Calu3 (cell line): ENCODE measurements around the gene MPC1. TPM values are rescaled to one million over a fixed set of nuclear protein-coding genes. Genes with fewer than 3 reads are reported as not detected.

Experiments used
- BruUV-seq: library from RNA; stranded (reverse); fragments of 400-500 nt; replicated peaks from 2 replicates; lab custom pipeline; 2021; lab: Mats Ljungman, UMichigan
- CTCF ChIA-PET: fragments of 300-600 bp; sonication (Branson Sonifier 250); formaldehyde crosslinking; loops from one replicate; lab custom pipeline; 2022; ENCODE audit warnings: antibody characterized with exemption; lab: Charles Lee
- DNase-seq: peaks from one replicate; pipeline ENCODE4 v3.0.0; 2022
- H3K27ac Mint-ChIP-seq: one replicate; pipeline ENCODE4 v1.8.0; 2022; ENCODE audit warnings: mixed read lengths; ENCODE audit not compliant: unreplicated experiment
- H3K27me3 Mint-ChIP-seq: one replicate; pipeline ENCODE4 v1.8.0; 2022; ENCODE audit warnings: mixed read lengths; ENCODE audit not compliant: unreplicated experiment
- H3K36me3 Mint-ChIP-seq: one replicate; pipeline ENCODE4 v1.8.0; 2022; ENCODE audit warnings: mild to moderate bottlenecking, moderate library complexity, mixed read lengths; ENCODE audit not compliant: insufficient read depth, unreplicated experiment
- H3K4me1 Mint-ChIP-seq: one replicate; pipeline ENCODE4 v1.8.0; 2022; ENCODE audit warnings: mild to moderate bottlenecking, low read depth, mixed read lengths; ENCODE audit not compliant: unreplicated experiment
- H3K4me3 Mint-ChIP-seq: one replicate; pipeline ENCODE4 v1.8.0; 2022; ENCODE audit warnings: mild to moderate bottlenecking, low read depth, moderate library complexity, mixed read lengths; ENCODE audit not compliant: unreplicated experiment
- H3K9me3 Mint-ChIP-seq: one replicate; pipeline ENCODE4 v1.8.0; 2022; ENCODE audit warnings: low read depth, mixed read lengths; ENCODE audit not compliant: unreplicated experiment
- CTCF ChIP-seq: fragments of 200-600 bp; IDR thresholded peaks from one replicate; pipeline ENCODE4 v1.8.0; 2022; ENCODE audit warnings: antibody characterized with exemption; ENCODE audit not compliant: unreplicated experiment
- intact Hi-C: fragments of 100-400 bp; cut with micrococcal nuclease; formaldehyde crosslinking; loops from one replicate; pipeline ENCODE4 v1.10.0; 2022; ENCODE audit not compliant: unreplicated experiment
- total RNA-seq: library from RNA; stranded (reverse); gene quantifications from 2 replicates; pipeline ENCODE4 v1.2.3, GENCODE V29; 2022

Gene MPC1
- total RNA-seq, 1 experiment from 2014 or later, result 48.9 TPM

DNA sequence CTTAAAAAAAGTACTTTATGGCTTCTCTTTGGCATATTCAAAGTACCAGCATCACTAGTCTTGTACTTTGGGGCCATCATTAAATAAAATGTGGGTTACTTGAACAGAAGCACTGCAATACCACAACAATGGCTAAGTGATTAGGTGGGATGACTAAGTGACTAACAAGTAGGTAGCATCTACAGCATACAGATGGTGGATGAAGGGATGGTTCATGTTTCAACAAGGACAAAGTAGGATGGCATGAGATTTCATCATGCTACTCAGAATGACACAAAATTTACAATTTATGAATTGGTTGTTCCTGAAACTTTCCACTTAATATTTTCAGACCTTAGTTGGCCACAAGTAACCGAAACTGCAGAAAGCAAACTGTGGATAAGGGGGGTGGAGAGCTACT, 7.7 kb downstream of the MPC1 start:
- Mint-ChIP-seq H3K9me3 (no peaks in the 10 kb centered on the region), H3K36me3 (no peaks in the 10 kb centered on the region), H3K4me1 (no peaks in the 10 kb centered on the region), H3K4me3 (no peak overlapping the region), H3K27me3 (no peaks in the 10 kb centered on the region), H3K27ac (no peak overlapping the region)
- BruUV-seq, result no TSS peak
- DNase-seq, result no peak
- intact Hi-C loops, result no loop called here
- TF ChIP-seq CTCF, result no peak
- CTCF ChIA-PET, result interaction anchor here (1.2 kb wide), 1 partner anchor 20 kb away, joined by 3 read pairs; no protein-coding TSS in a partner anchor

DNA sequence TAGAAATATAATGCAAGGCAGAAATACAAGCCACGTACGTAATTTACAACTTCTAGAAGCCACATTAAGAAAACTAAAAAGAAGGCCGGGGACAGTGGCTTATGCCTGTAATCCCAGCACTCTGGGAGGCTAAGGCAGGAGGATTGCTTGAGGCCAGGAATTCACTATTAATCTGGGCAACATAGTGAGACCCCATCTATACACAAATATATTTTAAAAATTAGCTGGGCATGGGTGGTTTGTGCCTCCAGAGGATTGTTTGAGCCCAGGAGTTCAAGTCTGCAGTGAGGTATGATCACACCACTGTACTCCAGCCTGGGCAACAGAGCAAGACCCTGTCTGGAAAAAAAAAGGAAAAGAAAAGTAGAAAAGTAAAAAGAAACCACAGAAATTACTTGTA, 12.3 kb downstream of the MPC1 start:
- no peaks in the 10 kb centered on the region for H3K36me3 Mint-ChIP-seq
- no TSS peak for BruUV-seq
- no peak overlapping the region for H3K27ac Mint-ChIP-seq
- TF ChIP-seq CTCF, result no peak
- no peak overlapping the region for H3K4me3 Mint-ChIP-seq
- no peaks in the 10 kb centered on the region for H3K27me3 Mint-ChIP-seq
- CTCF ChIA-PET, result no interaction called here
- intact Hi-C loops, result no loop called here
- no peaks in the 10 kb centered on the region for H3K4me1 Mint-ChIP-seq
- no peak for DNase-seq
- no peaks in the 10 kb centered on the region for H3K9me3 Mint-ChIP-seq

DNA sequence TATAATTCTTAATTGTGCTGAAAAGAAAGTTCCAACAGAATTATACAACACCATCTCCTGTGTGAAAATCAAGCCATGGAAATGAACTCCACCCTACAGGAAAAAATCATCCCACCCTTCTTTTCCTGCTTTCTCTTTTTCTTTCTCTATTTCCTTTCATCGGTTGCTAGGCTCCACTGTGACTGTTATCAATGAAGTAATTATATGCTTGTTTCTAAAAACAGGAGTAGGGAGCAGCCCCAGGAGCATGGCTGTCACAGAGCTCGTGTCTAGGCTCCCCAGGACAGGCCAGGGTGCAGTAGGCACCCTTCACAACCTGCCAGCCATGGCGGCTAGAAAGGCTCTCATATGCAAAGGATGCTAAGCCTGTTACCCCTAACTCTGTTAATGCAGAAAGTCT, 13.0 kb downstream of the MPC1 start:
- Mint-ChIP-seq H3K27ac (no peak overlapping the region), H3K27me3 (no peaks in the 10 kb centered on the region), H3K4me1 (no peaks in the 10 kb centered on the region), H3K36me3 (no peaks in the 10 kb centered on the region), H3K4me3 (no peak overlapping the region), H3K9me3 (no peaks in the 10 kb centered on the region)
- no TSS peak for BruUV-seq
- CTCF ChIA-PET, result no interaction called here
- intact Hi-C loops, result no loop called here
- TF ChIP-seq CTCF, result no peak
- DNase-seq, result no peak

GRCh38 chr6:166366921-166367320, 15.8 kb downstream of the MPC1 start:
- Mint-ChIP-seq H3K27ac (no peak overlapping the region), H3K36me3 (peaks cover 5% of the 10 kb centered on the region), H3K4me1 (no peaks in the 10 kb centered on the region), H3K27me3 (no peaks in the 10 kb centered on the region), H3K4me3 (no peak overlapping the region), H3K9me3 (no peaks in the 10 kb centered on the region)
- no peak for TF ChIP-seq CTCF
- DNase-seq, result no peak
- no TSS peak for BruUV-seq
- CTCF ChIA-PET, result interaction anchor here (0.6 kb wide), 1 partner anchor 309 kb away, joined by 4 read pairs; no protein-coding TSS in a partner anchor
- intact Hi-C loops, result no loop called here
